H1 (cell line): ENCODE data around the gene MCMBP. TPM values are rescaled to one million over a fixed set of nuclear protein-coding genes. Genes with fewer than 3 reads are reported as not detected.

ENCODE experiments used
- GABPA ChIP-seq: IDR thresholded peaks from 2 replicates; pipeline ENCODE4 v1.6.1; 2011; ENCODE audit warnings: mild to moderate bottlenecking, low read length, moderate library complexity, borderline replicate concordance; ENCODE audit not compliant: insufficient read depth
- MAX ChIP-seq: IDR thresholded peaks from 2 replicates; pipeline ENCODE4 v1.6.1; 2012; ENCODE audit warnings: inconsistent platforms
- RBBP5 ChIP-seq: IDR thresholded peaks from 2 replicates; pipeline ENCODE4 v1.7.1; 2012; ENCODE audit warnings: low read depth, mild to moderate bottlenecking, inconsistent platforms, low read length, moderate library complexity, borderline replicate concordance
- SIN3A ChIP-seq, 2 experiments: IDR thresholded peaks in 1 of 2; conservative IDR thresholded peaks in 1 of 2; 2 replicates each; pipeline ENCODE4 v1.6.1; 2011 to 2012; ENCODE audit warnings: low read length in 2 of 2, improper control_type of control experiment in 1 of 2, low read depth in 1 of 2, mild to moderate bottlenecking in 1 of 2
- SP1 ChIP-seq: IDR thresholded peaks from 2 replicates; pipeline ENCODE4 v1.6.1; 2011; ENCODE audit warnings: low read depth, low read length
- TEAD4 ChIP-seq: IDR thresholded peaks from 2 replicates; pipeline ENCODE4 v1.6.1; 2012; ENCODE audit warnings: low read depth, low read length, inconsistent platforms, mixed read lengths
- polyA plus RNA-seq, 7 experiments: library from polyadenylated mRNA; depleted of rRNA in 3 of 7; stranded (reverse) in 5 of 7; unstranded in 2 of 7; fragments of >200 nt in 5 of 7; fragments of 200-250 nt in 2 of 7; gene quantifications; 1 replicate in 5 of 7; 2 replicates in 1 of 7; 4 replicates in 1 of 7; pipeline versions ENCODE4 v1.2.1 to v1.2.3, GENCODE V29; 2011 to 2013; ENCODE audit warnings: missing spikeins in 2 of 7, mixed read lengths in 2 of 7
- total RNA-seq: library from RNA; stranded (reverse); fragmentation: NEBNext Ultra II Directional; extraction: Animal tissue kit (Norgen Biotek cat#: 25700); gene quantifications from 2 replicates; pipeline ENCODE4 v1.2.1, GENCODE V29; 2021
- TF ChIP-seq, protein P1 (sequence below): IDR thresholded peaks from 2 replicates; pipeline ENCODE4 v1.6.1; 2011; ENCODE audit warnings: low read length, improper control_type of control experiment
- TF ChIP-seq, protein P2 (sequence below): IDR thresholded peaks from 2 replicates; pipeline ENCODE4 v1.6.1; 2012; ENCODE audit warnings: inconsistent platforms

Gene MCMBP
- total and polyA plus RNA-seq, 2 of the 8 experiments (the other 6 are each of a cell fraction or from before 2014, with no cell fraction given), result 67.3 to 81.7 TPM

DNA sequence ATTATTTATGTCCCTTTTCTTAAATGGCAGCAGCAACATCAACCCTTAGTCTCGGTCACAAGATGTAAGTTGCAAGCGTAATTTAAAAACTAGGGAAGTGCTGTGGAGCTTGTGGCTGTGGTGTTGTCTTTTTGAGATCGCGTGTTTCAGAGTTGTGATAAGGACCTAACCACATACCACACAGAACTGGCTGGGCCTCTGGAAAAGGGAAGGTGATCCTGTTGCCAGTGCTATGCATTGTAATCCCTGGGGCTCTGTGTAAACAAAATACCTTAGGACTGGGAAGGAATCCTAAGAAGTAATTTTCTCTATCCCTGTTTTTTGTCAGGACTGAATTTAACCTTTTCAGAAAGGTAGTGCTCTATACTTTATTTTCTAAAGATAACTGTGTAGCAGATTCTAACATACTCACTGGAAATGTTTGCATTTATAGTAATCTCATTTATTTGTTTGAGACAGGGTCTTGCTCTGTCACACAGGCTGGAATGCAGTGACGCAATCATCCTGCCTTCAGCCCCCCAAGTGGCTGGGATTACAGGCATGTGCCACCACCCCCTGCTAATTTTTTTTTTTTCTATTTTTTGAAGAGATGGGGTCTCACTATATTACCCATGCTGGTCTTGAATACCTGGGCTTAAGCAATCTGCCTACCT lies 86.4 kb downstream of the MCMBP start (continued):
- TF ChIP-seq GABPA, result no peak
- TF ChIP-seq, protein P1, sequence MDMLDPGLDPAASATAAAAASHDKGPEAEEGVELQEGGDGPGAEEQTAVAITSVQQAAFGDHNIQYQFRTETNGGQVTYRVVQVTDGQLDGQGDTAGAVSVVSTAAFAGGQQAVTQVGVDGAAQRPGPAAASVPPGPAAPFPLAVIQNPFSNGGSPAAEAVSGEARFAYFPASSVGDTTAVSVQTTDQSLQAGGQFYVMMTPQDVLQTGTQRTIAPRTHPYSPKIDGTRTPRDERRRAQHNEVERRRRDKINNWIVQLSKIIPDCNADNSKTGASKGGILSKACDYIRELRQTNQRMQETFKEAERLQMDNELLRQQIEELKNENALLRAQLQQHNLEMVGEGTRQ, result no peak
- TF ChIP-seq, protein P2, sequence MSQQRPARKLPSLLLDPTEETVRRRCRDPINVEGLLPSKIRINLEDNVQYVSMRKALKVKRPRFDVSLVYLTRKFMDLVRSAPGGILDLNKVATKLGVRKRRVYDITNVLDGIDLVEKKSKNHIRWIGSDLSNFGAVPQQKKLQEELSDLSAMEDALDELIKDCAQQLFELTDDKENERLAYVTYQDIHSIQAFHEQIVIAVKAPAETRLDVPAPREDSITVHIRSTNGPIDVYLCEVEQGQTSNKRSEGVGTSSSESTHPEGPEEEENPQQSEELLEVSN, result no peak
- TF ChIP-seq RBBP5, result no peak
- TF ChIP-seq SIN3A (conservative IDR thresholded peaks at IDR 0.05 in 1 of 2, IDR thresholded peaks at IDR 0.05 in 1 of 2; ENCODE audit: low read depth in 1 of 2, low read length in 2 of 2), result peak in 1 of 2 experiments; percentile 55; a peak in 1 of 4 replicates
- peak; percentile 86 for TF ChIP-seq SP1
- TF ChIP-seq MAX, result peak; percentile 1; the same call in 1 of the 2 replicates
- peak; percentile 95 for TF ChIP-seq TEAD4
